ENCODE data around the gene ULK1.

ULK1 gene

GRCh38 chr12:131869871-131870418 is 24.5 kb upstream of the ULK1 start:
- no peak overlapping the region for H3K4me2 ChIP-seq (ENCODE audit: insufficient read depth, low read length, poor library complexity, severe bottlenecking)
- H3K14ac ChIP-seq (ENCODE audit: low read length) = peak overlapping the region; percentile 82
- H3K36me3 ChIP-seq (replicated peaks in 1 of 2; ENCODE audit: control insufficient read depth in 2 of 2, insufficient read depth in 2 of 2, low read length in 2 of 2) = no peaks in the 10 kb centered on the region
- H2AFZ ChIP-seq (ENCODE audit: low read length) = no peak overlapping the region
- H3K27me3 ChIP-seq (ENCODE audit: control insufficient read depth in 3 of 3, insufficient read depth in 3 of 3, low read depth in 1 of 3, low read length in 3 of 3) = no peaks in the 10 kb centered on the region
- H3K4me3 ChIP-seq (ENCODE audit: low read length in 2 of 2) = no peak overlapping the region
- H3K4me1 ChIP-seq (ENCODE audit: control insufficient read depth in 2 of 2, insufficient read depth in 1 of 2, low read depth in 1 of 2, low read length in 2 of 2) = no peaks in the 10 kb centered on the region
- WGBS, 2 donors (ENCODE audit: extremely low coverage in 2 of 2, insufficient read length in 2 of 2, insufficient replicate concordance in 1 of 2) = no CpG with 5 or more reads among the region's 16 CpGs
- H3K9ac ChIP-seq (ENCODE audit: low read depth, low read length, poor library complexity) = peak overlapping the region; percentile 21
- no peak overlapping the region for H3K23ac ChIP-seq (ENCODE audit: low read depth, low read length, poor library complexity)
- no peak for DNase-seq (ENCODE audit: low spot score)
- no peak overlapping the region for H3K4ac ChIP-seq (ENCODE audit: low read length)
- H2BK120ac ChIP-seq (ENCODE audit: low read depth, low read length) = no peak overlapping the region
- no peak overlapping the region for H4K91ac ChIP-seq (ENCODE audit: low read depth, low read length, poor library complexity)
- H3K27ac ChIP-seq (replicated peaks; ENCODE audit: low read length) = no peak overlapping the region
- H3K9me3 ChIP-seq (replicated peaks in 1 of 2; ENCODE audit: control insufficient read depth in 2 of 2, insufficient read depth in 1 of 2, low read depth in 1 of 2, low read length in 2 of 2) = no peaks in the 10 kb centered on the region
- H3K79me1 ChIP-seq (ENCODE audit: low read depth, low read length) = no peaks in the 10 kb centered on the region
- no peak overlapping the region for H2BK5ac ChIP-seq (ENCODE audit: low read length)
- H2AK5ac ChIP-seq (ENCODE audit: low read depth, low read length) = no peak overlapping the region
- H2BK12ac ChIP-seq (ENCODE audit: low read length) = no peak overlapping the region
- H4K8ac ChIP-seq (ENCODE audit: low read depth, low read length) = no peak overlapping the region
- no peak overlapping the region for H2BK15ac ChIP-seq (ENCODE audit: low read length)
- H3K18ac ChIP-seq (ENCODE audit: low read length) = no peak overlapping the region

GRCh38 chr12:131871677-131872076 is 22.7 kb upstream of the ULK1 start:
- H2BK120ac ChIP-seq (ENCODE audit: low read depth, low read length) = peak overlapping the region; percentile 72
- H3K4me2 ChIP-seq (ENCODE audit: insufficient read depth, low read length, poor library complexity, severe bottlenecking) = no peak overlapping the region
- H3K27me3 ChIP-seq (ENCODE audit: control insufficient read depth in 3 of 3, insufficient read depth in 3 of 3, low read depth in 1 of 3, low read length in 3 of 3) = peaks cover 0 to 4% (median 0%) of the 10 kb centered on the region in 3 experiments
- no peak overlapping the region for H4K91ac ChIP-seq (ENCODE audit: low read depth, low read length, poor library complexity)
- H3K18ac ChIP-seq (ENCODE audit: low read length) = no peak overlapping the region
- H4K8ac ChIP-seq (ENCODE audit: low read depth, low read length) = no peak overlapping the region
- peak overlapping the region; percentile 75 for H2BK5ac ChIP-seq (ENCODE audit: low read length)
- no peak overlapping the region for H2AFZ ChIP-seq (ENCODE audit: low read length)
- H3K14ac ChIP-seq (ENCODE audit: low read length) = no peak overlapping the region
- no peak overlapping the region for H3K9ac ChIP-seq (ENCODE audit: low read depth, low read length, poor library complexity)
- H2AK5ac ChIP-seq (ENCODE audit: low read depth, low read length) = peak overlapping the region; percentile 75
- no peak overlapping the region for H3K4ac ChIP-seq (ENCODE audit: low read length)
- peak overlapping the region; percentile 31 for H3K23ac ChIP-seq (ENCODE audit: low read depth, low read length, poor library complexity)
- no peak overlapping the region for H3K27ac ChIP-seq (replicated peaks; ENCODE audit: low read length)
- WGBS, 2 donors (ENCODE audit: extremely low coverage in 2 of 2, insufficient read length in 2 of 2, insufficient replicate concordance in 1 of 2) = no CpG with 5 or more reads among the region's 6 CpGs
- H3K36me3 ChIP-seq (replicated peaks in 1 of 2; ENCODE audit: control insufficient read depth in 2 of 2, insufficient read depth in 2 of 2, low read length in 2 of 2) = no peaks in the 10 kb centered on the region
- H2BK12ac ChIP-seq (ENCODE audit: low read length) = peak overlapping the region; percentile 22
- no peaks in the 10 kb centered on the region for H3K4me1 ChIP-seq (ENCODE audit: control insufficient read depth in 2 of 2, insufficient read depth in 1 of 2, low read depth in 1 of 2, low read length in 2 of 2)
- DNase-seq (ENCODE audit: low spot score) = no peak
- no peaks in the 10 kb centered on the region for H3K9me3 ChIP-seq (replicated peaks in 1 of 2; ENCODE audit: control insufficient read depth in 2 of 2, insufficient read depth in 1 of 2, low read depth in 1 of 2, low read length in 2 of 2)
- no peak overlapping the region for H2BK15ac ChIP-seq (ENCODE audit: low read length)
- H3K79me1 ChIP-seq (ENCODE audit: low read depth, low read length) = no peaks in the 10 kb centered on the region
- H3K4me3 ChIP-seq (ENCODE audit: low read length in 2 of 2) = peak overlapping the region in 1 of 2 donors; percentile 8

- Histone ChIP-seq H2BK15ac (ENCODE audit: low read length) (peak overlapping the region; percentile 11), H3K4me2 (ENCODE audit: insufficient read depth, low read length, poor library complexity, severe bottlenecking) (no peak overlapping the region), H4K8ac (ENCODE audit: low read depth, low read length) (no peak overlapping the region), H3K18ac (ENCODE audit: low read length) (peak overlapping the region; percentile 57), H3K23ac (ENCODE audit: low read depth, low read length, poor library complexity) (peak overlapping the region; percentile 31), H2BK12ac (ENCODE audit: low read length) (peak overlapping the region; percentile 22), H3K4ac (ENCODE audit: low read length) (no peak overlapping the region), H3K4me3 (ENCODE audit: low read length in 2 of 2) (no peak overlapping the region), H3K36me3 (replicated peaks in 1 of 2; ENCODE audit: control insufficient read depth in 2 of 2, insufficient read depth in 2 of 2, low read length in 2 of 2) (no peaks in the 10 kb centered on the region), H4K91ac (ENCODE audit: low read depth, low read length, poor library complexity) (no peak overlapping the region), H3K14ac (ENCODE audit: low read length) (no peak overlapping the region), H3K79me1 (ENCODE audit: low read depth, low read length) (no peaks in the 10 kb centered on the region), H3K27me3 (ENCODE audit: control insufficient read depth in 3 of 3, insufficient read depth in 3 of 3, low read depth in 1 of 3, low read length in 3 of 3) (peaks cover 0 to 10% (median 0%) of the 10 kb centered on the region in 3 experiments), H2AK5ac (ENCODE audit: low read depth, low read length) (peak overlapping the region; percentile 75), H3K9ac (ENCODE audit: low read depth, low read length, poor library complexity) (no peak overlapping the region), H2BK5ac (ENCODE audit: low read length) (peak overlapping the region; percentile 75), H3K4me1 (ENCODE audit: control insufficient read depth in 2 of 2, insufficient read depth in 1 of 2, low read depth in 1 of 2, low read length in 2 of 2) (no peaks in the 10 kb centered on the region), H2AFZ (ENCODE audit: low read length) (peak overlapping the region; percentile 64), H3K27ac (replicated peaks; ENCODE audit: low read length) (no peak overlapping the region), H2BK120ac (ENCODE audit: low read depth, low read length) (peak overlapping the region; percentile 72), H3K9me3 (replicated peaks in 1 of 2; ENCODE audit: control insufficient read depth in 2 of 2, insufficient read depth in 1 of 2, low read depth in 1 of 2, low read length in 2 of 2) (no peaks in the 10 kb centered on the region)
- WGBS, 2 donors (ENCODE audit: extremely low coverage in 2 of 2, insufficient read length in 2 of 2, insufficient replicate concordance in 1 of 2) = no CpG with 5 or more reads among the region's 21 CpGs
- DNase-seq (ENCODE audit: low spot score) = no peak
Measured at GRCh38 chr12:131872154-131873051, 22.0 kb upstream of the ULK1 start.

GRCh38 chr12:131873293-131873692 is 21.1 kb upstream of the ULK1 start:
- Histone ChIP-seq H3K36me3 (replicated peaks in 1 of 2; ENCODE audit: control insufficient read depth in 2 of 2, insufficient read depth in 2 of 2, low read length in 2 of 2) (no peaks in the 10 kb centered on the region), H3K27ac (replicated peaks; ENCODE audit: low read length) (no peak overlapping the region), H3K4me1 (ENCODE audit: control insufficient read depth in 2 of 2, insufficient read depth in 1 of 2, low read depth in 1 of 2, low read length in 2 of 2) (no peaks in the 10 kb centered on the region), H2BK15ac (ENCODE audit: low read length) (no peak overlapping the region), H3K23ac (ENCODE audit: low read depth, low read length, poor library complexity) (no peak overlapping the region), H3K4ac (ENCODE audit: low read length) (no peak overlapping the region), H3K9ac (ENCODE audit: low read depth, low read length, poor library complexity) (no peak overlapping the region), H2BK120ac (ENCODE audit: low read depth, low read length) (no peak overlapping the region), H2AFZ (ENCODE audit: low read length) (no peak overlapping the region), H3K4me3 (ENCODE audit: low read length in 2 of 2) (no peak overlapping the region), H3K4me2 (ENCODE audit: insufficient read depth, low read length, poor library complexity, severe bottlenecking) (no peak overlapping the region), H3K18ac (ENCODE audit: low read length) (peak overlapping the region; percentile 64), H4K91ac (ENCODE audit: low read depth, low read length, poor library complexity) (no peak overlapping the region), H4K8ac (ENCODE audit: low read depth, low read length) (no peak overlapping the region), H2BK5ac (ENCODE audit: low read length) (no peak overlapping the region), H2BK12ac (ENCODE audit: low read length) (no peak overlapping the region), H3K27me3 (ENCODE audit: control insufficient read depth in 3 of 3, insufficient read depth in 3 of 3, low read depth in 1 of 3, low read length in 3 of 3) (peaks cover 0 to 19% (median 0%) of the 10 kb centered on the region in 3 experiments), H3K14ac (ENCODE audit: low read length) (no peak overlapping the region), H3K79me1 (ENCODE audit: low read depth, low read length) (no peaks in the 10 kb centered on the region), H2AK5ac (ENCODE audit: low read depth, low read length) (no peak overlapping the region), H3K9me3 (replicated peaks in 1 of 2; ENCODE audit: control insufficient read depth in 2 of 2, insufficient read depth in 1 of 2, low read depth in 1 of 2, low read length in 2 of 2) (no peaks in the 10 kb centered on the region)
- DNase-seq (ENCODE audit: low spot score) = no peak
- no CpG with 5 or more reads among the region's 21 CpGs for WGBS, 2 donors (ENCODE audit: extremely low coverage in 2 of 2, insufficient read length in 2 of 2, insufficient replicate concordance in 1 of 2)
